GM21529 (cell line): ENCODE measurements around the gene ANKDD1B.
"Not testable (repeated sequence)": the region's sequence is repeated elsewhere in the genome, so short reads cannot be mapped to it uniquely, and the experiment has no call there.

Source experiments
- ATAC-seq: cut with Tn5 transposase; IDR thresholded peaks from one replicate; pipeline ENCODE4 v1.9.1; 2021; ENCODE audit not compliant: unreplicated experiment

The ANKDD1B gene

GRCh38 chr5:75695472-75696351 is 84.5 kb downstream of the ANKDD1B start:
- not testable (repeated sequence) for ATAC-seq

GRCh38 chr5:75701856-75702255 is 90.6 kb downstream of the ANKDD1B start:
- no peak for ATAC-seq

GRCh38 chr5:75706016-75706415 is 94.8 kb downstream of the ANKDD1B start:
- no peak for ATAC-seq

- ATAC-seq: no peak
Measured at GRCh38 chr5:75706775-75707174, 95.5 kb downstream of the ANKDD1B start.

- no peak for ATAC-seq
Measured at GRCh38 chr5:75707911-75708509, 96.8 kb downstream of the ANKDD1B start.

- no peak for ATAC-seq
Measured at GRCh38 chr5:75710637-75711036, 99.4 kb downstream of the ANKDD1B start.

GRCh38 chr5:75711151-75711550 is 99.9 kb downstream of the ANKDD1B start:
- no peak for ATAC-seq

- ATAC-seq: no peak
Measured at GRCh38 chr5:75712091-75712490, 100.8 kb downstream of the ANKDD1B start.

GRCh38 chr5:75716715-75717081 is 105.4 kb downstream of the ANKDD1B start:
- peak; percentile 11 for ATAC-seq

GRCh38 chr5:75717082-75717922 is 106.0 kb downstream of the ANKDD1B start, which contains the start of gene POC5:
Gene POC5, minus strand, starts transcription at chr5:75717437. Its CDS starts 4,500 bp downstream, at chr5:75712937.
- ATAC-seq: peak; percentile 93

- no peak for ATAC-seq
Measured at GRCh38 chr5:75720882-75721281, 109.6 kb downstream of the ANKDD1B start.
